Ovary (tissue), 3 donors: Measurements from ENCODE around the gene PTPRN2.

Experiments used
- CTCF ChIP-seq, 3 donors: fragments of 450-650 bp in 2 of 3; fragments of 200-600 bp in 1 of 3; IDR thresholded peaks; one replicate each; pipeline versions ENCODE4 v1.5.1 to v1.8.0; 2016 to 2022; ENCODE audit warnings: antibody characterized with exemption in 3 of 3, mild to moderate bottlenecking in 1 of 3
- EP300 ChIP-seq: sonication (generic); formaldehyde crosslinking; IDR thresholded peaks from one replicate; pipeline ENCODE4 v1.6.1; 2017; ENCODE audit warnings: antibody characterized with exemption
- POLR2A ChIP-seq: fragments of 450-650 bp; IDR thresholded peaks from one replicate; pipeline ENCODE4 v1.6.1; 2017; ENCODE audit warnings: antibody characterized with exemption, mild to moderate bottlenecking, moderate library complexity
- donor health status: DM: no; HTN: no; CAD: no.

GRCh38 chr7:157799076-157799685, 788.4 kb downstream of the PTPRN2 start:
- no peak for TF ChIP-seq CTCF (IDR thresholded peaks at IDR 0.05)
- TF ChIP-seq POLR2A = no peak
- no peak for TF ChIP-seq EP300
